HepG2 (cell line): ENCODE data around the gene KCNAB1.

ENCODE experiments used
- CTCF ChIP-seq: sonication (generic); formaldehyde crosslinking; IDR thresholded peaks from 2 replicates; pipeline ENCODE4 v1.5.0; 2020; ENCODE audit warnings: mild to moderate bottlenecking, missing genetic modification reagents, moderate library complexity
- FOXK1 ChIP-seq: sonication (generic); formaldehyde crosslinking; IDR thresholded peaks from 2 replicates; pipeline ENCODE4 v1.4.0; 2020; ENCODE audit warnings: low read depth, missing genetic modification reagents, borderline replicate concordance
- FOXK2 ChIP-seq: fragments of 450-650 bp; IDR thresholded peaks from 2 replicates; pipeline ENCODE4 v1.6.1; 2016
- HDAC2 ChIP-seq: sonication (generic); formaldehyde crosslinking; IDR thresholded peaks from 2 replicates; pipeline ENCODE4 v1.4.0; 2020; ENCODE audit warnings: missing genetic modification reagents
- HOXA7 ChIP-seq: sonication (generic); formaldehyde crosslinking; IDR thresholded peaks from 2 replicates; pipeline ENCODE4 v1.8.1; 2022; ENCODE audit warnings: mild to moderate bottlenecking, missing genetic modification reagents, moderate library complexity
- ISL2 ChIP-seq: sonication (generic); formaldehyde crosslinking; IDR thresholded peaks from 2 replicates; pipeline ENCODE4 v1.5.0; 2020; ENCODE audit warnings: missing genetic modification reagents
- MAFK ChIP-seq, 2 experiments: IDR thresholded peaks in 1 of 2; conservative IDR thresholded peaks in 1 of 2; 2 replicates each; pipeline ENCODE4 v1.6.1; 2011; ENCODE audit warnings: improper control_type of control experiment in 2 of 2, low read length in 2 of 2
- POLR2A ChIP-seq, 2 experiments: IDR thresholded peaks; 2 replicates each; pipeline ENCODE4 v1.6.1; 2011; ENCODE audit warnings: low read depth in 2 of 2, low read length in 2 of 2, mild to moderate bottlenecking in 1 of 2, moderate library complexity in 1 of 2; ENCODE audit not compliant: insufficient read depth in 1 of 2
- REST ChIP-seq, 2 experiments: IDR thresholded peaks; 2 replicates each; pipeline ENCODE4 v1.6.1; 2011 to 2012; ENCODE audit warnings: low read length in 2 of 2, borderline replicate concordance in 1 of 2, low read depth in 1 of 2, mild to moderate bottlenecking in 1 of 2, moderate library complexity in 1 of 2
- REXO4 ChIP-seq: sonication (generic); formaldehyde crosslinking; IDR thresholded peaks from 2 replicates; pipeline ENCODE4 v1.8.0; 2022; ENCODE audit warnings: missing genetic modification reagents, mild to moderate bottlenecking, borderline replicate concordance
- SIN3A ChIP-seq: IDR thresholded peaks from 2 replicates; pipeline ENCODE4 v1.6.1; 2011; ENCODE audit warnings: low read depth, mild to moderate bottlenecking, control low read depth, low read length, borderline replicate concordance
- TAF15 ChIP-seq: fragments of 200-400 bp; formaldehyde crosslinking; IDR thresholded peaks from one replicate; pipeline ENCODE4 v1.6.1; 2018; ENCODE audit warnings: mild to moderate bottlenecking, low read depth, low read length; ENCODE audit not compliant: poor library complexity, severe bottlenecking
- ZNF292 ChIP-seq: sonication (generic); formaldehyde crosslinking; IDR thresholded peaks from 2 replicates; pipeline ENCODE4 v1.8.1; 2022; ENCODE audit warnings: mild to moderate bottlenecking, low read depth, missing genetic modification reagents, borderline replicate concordance
- ZNF747 ChIP-seq: sonication (generic); formaldehyde crosslinking; IDR thresholded peaks from 2 replicates; pipeline ENCODE4 v1.8.1; 2023; ENCODE audit warnings: missing genetic modification reagents, mild to moderate bottlenecking, borderline replicate concordance

- TF ChIP-seq CTCF (CRISPR knock-in tag) = no peak
- TF ChIP-seq REST (IDR thresholded peaks at IDR 0.05; ENCODE audit: borderline replicate concordance in 1 of 2, low read depth in 1 of 2, low read length in 2 of 2) = no peak
- TF ChIP-seq REXO4 (CRISPR knock-in tag) = no peak
- no peak for TF ChIP-seq ISL2 (CRISPR knock-in tag)
- TF ChIP-seq HDAC2 (CRISPR knock-in tag) = no peak
- no peak for TF ChIP-seq FOXK1 (CRISPR knock-in tag)
- TF ChIP-seq HOXA7 (CRISPR knock-in tag) = no peak
- no peak for TF ChIP-seq POLR2A (IDR thresholded peaks at IDR 0.05; ENCODE audit: insufficient read depth in 1 of 2, low read depth in 2 of 2, low read length in 2 of 2)
- no peak for TF ChIP-seq MAFK (conservative IDR thresholded peaks at IDR 0.05 in 1 of 2, IDR thresholded peaks at IDR 0.05 in 1 of 2; ENCODE audit: low read length in 2 of 2)
- no peak for TF ChIP-seq SIN3A
- TF ChIP-seq ZNF292 = no peak
- no peak for TF ChIP-seq ZNF747 (CRISPR knock-in tag)
- TF ChIP-seq TAF15 = no peak
- no peak for TF ChIP-seq FOXK2
These were observed 418.7 kb downstream of the KCNAB1 start for GRCh38 chr3:156539051-156539450.
